Activated naive CD4-positive, alpha-beta T cell treated with Interleukin-2 at 50 U/mL for 16 hours (primary cell): Measurements from ENCODE around the gene PDGFB.
A peak's percentile ranks its signal among the peaks of the same experiment; 100 is the strongest.

Experiments
- DNase-seq: peaks from one replicate; pipeline ENCODE4 v3.0.0-alpha.2; 2020

The PDGFB gene

DNA sequence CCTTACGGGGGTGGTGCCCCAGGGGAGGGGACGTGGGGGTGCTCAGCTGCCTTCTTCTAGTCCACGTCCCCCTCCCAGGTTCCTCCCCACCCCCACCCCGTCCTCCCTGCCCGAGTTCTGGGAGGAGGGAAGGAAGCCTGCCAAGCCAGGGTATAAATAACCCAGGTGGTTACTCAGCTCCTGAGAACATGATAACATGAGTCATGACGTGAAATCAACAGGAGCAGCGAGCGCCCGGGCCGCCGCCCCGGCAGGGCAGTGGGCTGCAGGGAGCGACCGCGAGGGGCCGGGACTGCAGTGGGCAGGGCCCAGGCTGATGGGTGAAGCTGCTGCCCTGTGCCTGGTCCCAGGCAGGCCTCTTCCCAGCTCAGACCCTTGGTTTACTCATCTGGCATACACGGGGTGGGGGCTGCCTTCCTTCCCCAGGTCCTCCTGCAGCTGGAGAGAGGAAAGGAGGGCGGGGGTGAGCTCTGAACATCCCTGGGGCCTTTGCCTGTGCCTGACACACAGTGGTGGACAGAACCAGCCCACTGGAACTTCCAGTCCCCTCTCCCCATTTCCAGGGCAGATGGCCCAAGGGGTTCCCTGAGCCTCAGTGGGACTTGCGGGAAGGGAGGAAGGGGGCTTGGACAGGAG lies 8.8 kb upstream of the PDGFB start:
- peak; percentile 43 for DNase-seq

GRCh38 chr22:39252461-39253434 lies 8.0 kb upstream of the PDGFB start:
- no peak for DNase-seq

GRCh38 chr22:39251762-39252460 lies 7.1 kb upstream of the PDGFB start:
- no peak for DNase-seq

- DNase-seq: no peak
Observed at GRCh38 chr22:39250838-39251237, 6.1 kb upstream of the PDGFB start.

GRCh38 chr22:39250131-39250530 lies 5.3 kb upstream of the PDGFB start:
- no peak for DNase-seq

DNA sequence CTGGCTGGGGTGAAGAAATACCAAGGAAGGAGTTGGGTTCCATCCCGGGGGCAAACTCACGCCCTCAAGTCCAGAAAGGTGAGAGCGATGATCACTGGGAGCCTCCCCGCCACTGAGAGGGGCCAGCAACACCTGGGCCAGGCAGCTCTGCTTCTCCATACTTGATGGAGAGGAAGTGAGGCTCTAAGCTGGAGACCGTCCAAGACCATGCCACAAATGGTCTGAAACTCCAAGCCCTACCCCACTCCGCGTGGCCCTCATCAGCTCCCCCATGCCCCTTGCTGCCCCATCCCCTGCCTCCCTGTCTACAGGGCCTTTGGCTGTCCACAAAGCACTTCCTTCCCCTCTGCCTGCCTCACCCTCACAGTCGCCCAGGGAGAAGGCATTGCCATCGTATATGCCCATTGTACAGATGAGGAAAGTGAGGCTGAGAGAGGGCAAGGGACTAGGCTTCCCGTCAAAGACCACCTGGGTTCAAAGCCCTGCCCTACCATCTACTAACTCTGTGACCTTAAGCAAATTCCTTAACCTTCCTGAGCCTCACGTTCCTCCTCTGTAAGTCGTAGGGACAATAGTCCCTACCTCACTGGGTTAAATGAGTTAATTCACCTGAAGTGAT lies 4.4 kb upstream of the PDGFB start:
- DNase-seq: no peak

GRCh38 chr22:39248254-39248653 lies 3.5 kb upstream of the PDGFB start:
- DNase-seq: no peak

- DNase-seq: no peak
Observed at GRCh38 chr22:39247361-39247760, 2.6 kb upstream of the PDGFB start.

DNA sequence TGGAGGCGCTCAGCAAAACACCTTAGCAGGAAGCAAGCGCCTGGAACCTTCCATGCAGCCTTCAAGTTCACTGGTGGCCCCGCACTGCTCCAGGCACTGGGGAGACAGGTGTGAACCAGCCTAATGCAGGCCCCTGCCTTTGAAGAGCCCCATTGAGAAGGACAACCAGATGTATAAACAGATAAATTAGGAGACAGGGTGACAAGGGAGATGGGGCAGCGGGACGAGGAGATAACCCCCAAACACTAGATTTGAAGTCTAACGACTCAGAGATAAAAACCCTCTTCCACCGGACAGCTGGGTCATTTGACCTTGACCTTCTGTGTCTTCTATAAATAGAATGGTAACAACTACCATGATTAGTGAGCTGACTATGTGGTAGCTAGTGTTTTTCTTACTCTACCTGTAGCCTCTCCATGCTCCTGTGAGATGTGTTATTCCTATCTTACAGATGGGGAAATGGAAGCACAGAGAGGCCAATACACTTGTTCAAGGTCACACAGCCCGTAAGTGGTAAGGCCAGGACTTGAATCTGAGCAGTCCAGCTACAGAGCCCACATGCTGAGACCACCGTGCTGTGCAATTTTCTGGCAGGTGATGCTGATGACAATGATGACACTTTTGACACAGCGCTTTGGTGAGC lies 2.0 kb upstream of the PDGFB start:
- DNase-seq: no peak

GRCh38 chr22:39246217-39246616 lies 1.4 kb upstream of the PDGFB start:
- no peak for DNase-seq

GRCh38 chr22:39245130-39246039 lies 603 bp upstream of the PDGFB start:
- no peak for DNase-seq

- peak; percentile 24 for DNase-seq
Observed at GRCh38 chr22:39244136-39244495, 666 bp downstream of the PDGFB start.

GRCh38 chr22:39243439-39244135 lies 1.2 kb downstream of the PDGFB start:
- DNase-seq: peak; percentile 25

GRCh38 chr22:39242595-39243438 lies 2.0 kb downstream of the PDGFB start:
- peak; percentile 47 for DNase-seq

DNA sequence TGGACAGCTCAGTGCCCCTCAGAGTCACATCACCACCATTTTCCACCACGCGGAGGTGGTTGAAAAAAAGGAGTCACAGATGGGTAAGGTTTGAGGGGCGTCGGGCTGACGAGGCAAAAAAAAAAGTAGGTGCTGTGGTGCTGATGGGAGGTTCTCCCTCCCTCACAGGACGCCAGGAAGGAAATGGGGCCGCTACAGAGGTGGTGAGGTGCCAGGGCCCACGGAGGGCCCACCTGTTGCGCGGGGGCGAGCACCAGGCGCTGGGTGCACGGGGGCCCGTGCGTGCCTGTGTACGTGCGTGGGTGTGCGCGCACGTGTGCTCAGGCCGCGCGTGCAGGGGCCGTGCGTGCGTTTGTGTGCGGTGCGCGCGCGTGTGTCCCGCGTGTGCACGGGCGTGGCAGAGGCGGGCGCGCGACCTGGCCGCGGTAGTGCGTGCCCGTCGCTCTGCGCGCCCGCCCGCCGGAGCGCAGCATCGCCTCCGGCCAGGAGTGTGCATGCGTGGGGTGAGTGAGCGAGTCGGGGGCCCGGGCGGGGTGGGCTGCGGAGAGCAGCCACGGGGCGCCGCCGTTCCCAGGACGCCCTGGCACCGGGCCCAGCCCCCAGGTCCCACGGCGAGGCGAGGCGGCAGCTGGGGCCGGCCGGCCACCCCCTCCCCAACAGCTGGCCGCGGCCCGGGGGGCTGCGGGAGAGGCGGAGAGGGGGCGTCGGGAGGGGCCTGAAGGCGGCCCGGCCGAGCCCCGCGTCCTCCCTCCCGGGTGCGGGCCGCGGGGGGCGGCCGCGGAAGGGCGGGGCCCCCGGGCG lies 2.8 kb downstream of the PDGFB start:
- peak; percentile 55 for DNase-seq

- DNase-seq: peak; percentile 61
Observed at GRCh38 chr22:39240831-39241793, 3.7 kb downstream of the PDGFB start.

GRCh38 chr22:39239561-39240423 lies 5.0 kb downstream of the PDGFB start:
- DNase-seq: peak; percentile 24
